NCI-H510A treated with DMSO at 0.1 percent for 48 hours (cell line): ENCODE measurements around the gene EDIL3.
"Not testable (repeated sequence)": the region's sequence is repeated elsewhere in the genome, so short reads cannot be mapped to it uniquely, and the experiment has no call there.

Source experiments
- DNase-seq: peaks from one replicate; lab custom pipeline; 2025; lab: John Stamatoyannopoulos, UW

The EDIL3 gene

DNA sequence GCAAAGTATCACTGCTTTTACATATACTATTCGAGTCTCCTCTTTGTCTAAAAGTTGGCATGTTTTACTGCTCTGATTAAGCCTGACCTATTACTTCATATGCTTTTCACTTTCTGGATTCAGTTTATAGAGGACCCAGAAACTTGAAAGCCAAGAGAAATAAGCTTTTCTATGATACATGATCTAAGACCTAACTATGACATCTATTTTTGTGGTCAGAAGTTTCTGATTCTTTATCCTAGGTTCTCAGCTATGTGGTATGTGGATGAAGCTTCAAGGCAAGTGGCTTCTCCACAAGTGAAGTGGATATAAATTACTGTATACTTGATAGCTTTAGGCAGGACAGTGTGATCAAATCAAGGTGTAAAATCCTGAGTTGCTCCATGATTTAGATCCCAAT is 6.3 kb downstream of the EDIL3 start:
- no peak for DNase-seq

DNA sequence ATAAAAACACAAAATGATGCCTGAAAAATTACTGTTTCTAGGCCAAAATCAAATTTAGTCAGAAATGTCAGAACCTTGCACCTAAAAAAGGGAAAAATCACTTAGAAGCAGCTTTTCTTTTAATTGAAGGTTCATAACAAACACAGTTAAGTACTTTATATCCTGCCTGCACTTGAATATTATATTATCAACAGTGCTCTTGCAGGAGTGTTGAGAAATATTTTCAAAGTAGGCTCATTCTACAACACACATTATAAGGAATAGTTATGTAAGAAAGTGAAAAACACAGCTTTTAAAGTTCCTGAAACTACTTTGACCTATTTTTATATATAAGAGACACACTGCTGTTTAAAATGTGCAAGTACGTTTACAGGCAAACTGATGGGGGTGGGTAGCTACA is 8.3 kb downstream of the EDIL3 start:
- no peak for DNase-seq

DNA sequence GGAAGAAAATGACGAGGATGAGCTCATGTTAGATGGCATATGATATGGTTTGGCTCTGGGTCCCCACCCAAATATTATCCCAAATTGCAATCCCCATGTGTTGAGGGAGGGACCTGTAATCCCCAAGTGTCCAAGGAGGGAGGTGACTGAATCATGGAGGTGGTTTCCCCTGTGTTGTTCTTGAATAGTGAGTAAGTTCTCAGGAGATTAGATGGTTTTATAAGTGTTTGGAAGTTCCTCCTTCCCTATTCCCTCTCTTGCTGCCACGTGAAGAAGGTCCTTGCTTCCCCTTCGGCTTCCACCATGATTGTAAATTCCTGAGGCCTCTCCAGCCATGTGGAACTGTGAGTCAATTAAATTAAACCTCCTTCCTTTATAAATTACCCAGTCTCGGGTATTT is 10.1 kb downstream of the EDIL3 start:
- DNase-seq: no peak

DNA sequence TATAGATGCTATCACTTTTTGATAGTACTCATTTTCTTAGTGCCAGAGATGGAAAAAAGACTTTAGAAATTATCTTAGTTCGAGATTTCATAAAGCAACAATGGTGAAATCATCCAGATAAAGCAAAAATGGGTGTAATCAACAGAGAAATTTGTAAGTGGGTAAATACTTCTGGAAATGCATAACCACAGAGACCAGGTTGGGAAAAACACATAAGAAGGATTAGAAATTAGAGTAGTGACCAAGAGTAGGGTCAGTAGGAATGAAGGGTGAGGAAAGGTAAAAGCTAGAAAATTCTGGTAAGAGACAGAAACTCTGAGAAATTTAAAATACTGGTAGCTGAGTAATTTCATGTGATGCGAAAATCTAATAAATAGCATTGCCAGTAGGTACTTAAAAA is 11.2 kb downstream of the EDIL3 start:
- DNase-seq: no peak

DNA sequence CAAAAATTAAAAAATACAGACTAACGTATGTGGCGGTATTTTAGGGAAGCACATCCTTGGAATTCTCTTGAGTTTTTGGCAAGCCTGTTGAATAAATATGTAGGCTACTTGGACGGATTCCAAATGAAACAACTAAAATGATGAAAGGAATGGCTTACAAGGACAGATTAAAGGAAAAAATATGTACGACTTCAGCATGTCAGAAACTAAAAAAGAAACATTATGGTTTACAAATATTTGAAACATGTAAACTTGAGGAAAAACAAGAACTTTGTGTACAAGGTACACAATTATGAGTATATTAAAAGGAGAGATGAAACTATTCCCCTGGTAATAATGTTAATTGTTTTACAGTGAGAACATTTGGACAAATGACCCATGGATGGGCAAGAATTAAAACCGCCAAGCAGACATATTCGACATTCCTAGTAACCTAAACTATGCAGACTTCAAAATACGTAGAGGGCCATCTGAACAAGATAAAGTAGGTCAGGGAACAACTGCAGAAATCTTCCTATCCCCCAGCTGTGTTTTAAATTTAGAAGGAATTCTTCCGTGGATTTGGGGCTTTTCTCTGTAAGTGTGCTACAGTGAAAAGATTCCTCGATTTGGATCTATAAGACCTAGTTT is 12.5 kb downstream of the EDIL3 start:
- DNase-seq: no peak

DNA sequence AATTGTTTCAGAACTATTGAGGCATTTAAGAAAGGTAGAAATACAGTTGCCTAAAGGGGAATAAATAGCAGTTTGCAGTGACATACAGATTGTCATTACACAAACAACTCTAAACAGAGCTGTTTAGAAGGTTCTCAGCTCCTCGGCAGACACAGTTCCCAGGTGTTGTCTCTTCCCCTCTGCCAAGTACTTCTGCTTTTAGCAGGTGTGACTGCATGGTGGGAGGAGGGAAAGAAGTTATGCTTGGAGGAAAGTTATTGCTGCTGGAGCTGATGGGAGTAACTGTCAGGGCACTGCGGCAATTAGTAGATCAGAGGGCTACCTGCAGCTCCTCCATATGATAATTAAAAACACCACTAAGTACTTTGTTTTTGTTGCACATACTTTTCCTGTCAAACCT is 14.5 kb downstream of the EDIL3 start:
- DNase-seq: peak; percentile 42

DNA sequence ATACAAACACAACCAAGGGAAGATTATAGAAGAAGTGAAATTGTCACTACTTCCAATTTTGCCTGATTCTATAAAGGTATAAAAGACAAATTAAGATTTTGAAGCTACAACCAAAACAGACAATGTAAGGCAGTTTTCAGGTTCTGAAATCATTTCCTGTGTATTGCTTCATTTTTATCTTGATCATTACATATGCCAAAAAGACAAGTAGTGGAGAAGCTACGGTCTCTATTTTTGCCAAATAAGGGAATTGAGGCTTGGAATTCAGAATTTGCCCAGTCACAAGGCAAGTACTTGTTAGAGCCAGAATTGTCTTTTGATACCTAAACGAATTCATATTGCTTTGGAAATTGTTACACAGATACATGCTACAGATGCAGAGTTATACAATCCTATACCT is 20.6 kb downstream of the EDIL3 start:
- DNase-seq: no peak

DNA sequence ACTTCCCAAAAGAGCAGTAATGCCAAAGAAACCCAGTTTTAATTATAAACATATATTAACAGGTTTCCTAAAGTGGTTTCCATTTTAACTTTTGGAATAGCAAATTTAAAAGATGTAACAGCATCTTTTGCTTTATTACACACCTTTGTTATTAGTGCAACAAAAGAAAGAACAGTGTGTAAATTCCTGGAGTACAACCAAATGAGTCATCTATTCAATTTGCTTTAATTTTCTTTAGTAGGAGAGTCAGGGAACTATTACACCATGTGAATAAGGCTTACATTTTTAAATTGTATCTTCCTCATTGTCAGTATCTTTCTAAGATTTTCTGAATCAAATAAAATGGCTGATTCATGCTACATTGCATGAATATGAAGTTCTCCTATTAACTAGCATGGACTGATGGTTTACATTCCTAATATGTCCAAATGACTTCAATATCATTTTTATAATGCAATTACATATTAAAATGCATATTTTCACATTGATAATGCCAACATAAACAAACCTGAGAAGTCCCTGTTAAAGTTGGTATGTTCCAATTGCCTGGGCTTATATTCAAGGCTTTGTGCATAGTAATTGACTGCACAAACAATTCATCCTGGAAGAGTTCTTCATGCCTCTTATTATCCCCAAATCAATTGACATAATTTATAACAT is 22.5 kb downstream of the EDIL3 start:
- DNase-seq: no peak

DNA sequence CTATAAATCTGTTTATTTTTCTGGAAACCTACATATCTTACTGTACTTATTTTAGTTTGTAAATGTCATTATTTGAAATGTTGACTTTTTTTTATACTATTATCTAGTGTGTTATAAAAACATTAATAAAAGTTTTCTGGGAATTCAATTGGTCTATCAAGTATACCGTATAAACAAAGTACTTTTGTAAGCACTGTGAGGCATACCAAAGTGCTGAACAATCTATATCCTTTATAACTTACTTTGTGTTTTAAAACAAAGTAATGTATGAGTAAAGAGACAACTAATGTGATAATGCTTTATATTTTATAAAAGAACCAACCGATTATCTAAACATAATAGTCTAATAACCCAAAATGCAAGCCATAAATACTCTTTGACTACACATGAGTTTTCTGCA is 23.1 kb downstream of the EDIL3 start:
- DNase-seq: no peak

DNA sequence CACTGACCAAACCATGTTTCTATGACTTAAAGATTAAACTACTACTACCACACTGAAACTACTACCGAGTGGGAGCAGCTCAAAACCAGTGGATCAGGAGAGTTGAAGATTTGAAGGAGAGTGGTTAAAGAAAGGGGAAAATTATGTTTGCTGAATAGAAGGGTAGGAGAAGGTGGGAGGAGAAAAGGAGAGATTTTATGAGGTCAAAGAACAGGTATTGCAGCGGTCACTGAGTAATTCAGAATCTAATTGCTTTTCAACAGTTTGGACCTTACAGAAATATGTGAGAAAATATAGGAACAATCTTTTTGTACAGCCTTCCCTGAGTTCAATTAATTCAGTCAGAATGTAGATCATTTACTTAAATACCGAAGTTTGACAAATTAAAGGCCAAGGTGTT is 24.6 kb downstream of the EDIL3 start:
- DNase-seq: no peak

DNA sequence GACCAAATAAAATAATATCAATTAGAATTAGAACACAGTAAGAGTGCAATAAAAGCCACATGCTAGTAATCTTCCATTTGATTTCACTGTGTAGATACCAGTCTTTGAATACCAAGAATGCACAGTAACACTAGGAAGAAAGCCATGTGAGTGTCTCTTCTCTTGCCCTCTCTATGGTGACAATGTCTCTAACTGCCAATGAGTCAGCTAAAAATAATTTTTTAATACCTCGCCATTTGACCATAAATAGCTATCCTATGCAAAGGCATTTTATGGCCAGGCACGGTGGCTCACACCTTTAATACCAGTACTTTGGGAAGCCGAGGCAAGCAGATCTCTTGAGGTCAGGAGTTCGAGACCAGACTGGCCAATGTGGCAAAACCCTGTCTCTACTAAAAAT is 30.6 kb downstream of the EDIL3 start:
- no peak for DNase-seq

DNA sequence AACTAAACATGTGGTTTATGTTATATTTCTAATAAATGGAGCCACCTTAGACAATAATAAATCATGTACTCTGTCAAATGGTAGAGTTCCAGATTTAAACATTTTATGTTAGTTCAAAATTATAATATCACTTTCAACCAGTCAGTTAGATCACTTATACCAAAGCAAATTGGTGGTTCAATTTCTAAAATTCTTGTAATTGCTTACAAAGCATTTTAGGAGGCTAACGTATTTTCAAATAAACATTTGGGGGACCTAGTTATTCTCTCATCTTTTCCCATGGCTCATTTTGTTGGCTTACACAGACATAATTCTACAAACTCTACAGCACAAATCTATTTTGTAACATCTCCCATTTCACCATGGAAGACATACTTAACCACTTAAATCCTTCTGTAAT is 39.9 kb downstream of the EDIL3 start:
- DNase-seq: no peak

DNA sequence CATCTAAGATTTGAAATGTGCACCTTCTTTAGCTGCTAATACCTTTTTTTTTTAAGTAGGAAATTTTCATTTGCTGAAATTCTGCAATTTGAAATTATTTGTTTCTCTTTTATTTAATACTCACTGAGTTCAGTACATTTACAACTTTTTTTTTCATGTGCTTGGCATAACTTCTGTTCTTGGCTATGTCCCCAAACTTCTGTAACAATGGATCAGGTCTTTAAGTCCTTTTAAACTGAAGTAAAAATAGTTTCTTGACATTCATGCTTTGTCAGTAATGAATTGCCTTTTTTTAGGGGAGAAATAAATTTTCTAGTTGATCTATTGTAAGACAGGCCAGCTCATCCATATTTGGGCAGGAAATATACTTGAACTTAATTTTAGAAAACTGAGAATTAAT is 41.5 kb downstream of the EDIL3 start:
- DNase-seq: no peak

DNA sequence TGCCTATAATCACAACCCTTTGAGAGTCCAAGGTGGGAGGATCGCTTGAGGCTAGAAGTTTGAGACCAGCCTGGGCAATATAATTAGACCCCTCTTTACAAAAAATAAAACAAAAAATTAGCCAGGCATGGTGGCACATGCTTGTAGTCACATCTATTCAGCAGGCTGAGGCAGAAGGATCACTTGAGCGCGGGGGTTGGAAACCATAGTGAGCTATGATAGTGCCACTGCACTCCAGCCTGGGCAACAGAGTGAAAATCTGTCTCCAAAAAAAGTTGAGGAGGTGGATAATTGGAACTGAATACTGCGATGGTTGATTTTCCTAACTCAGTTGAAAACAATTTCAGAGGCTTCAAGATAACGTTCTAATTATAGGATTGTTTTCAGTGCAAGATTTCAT is 52.6 kb downstream of the EDIL3 start:
- DNase-seq: no peak

DNA sequence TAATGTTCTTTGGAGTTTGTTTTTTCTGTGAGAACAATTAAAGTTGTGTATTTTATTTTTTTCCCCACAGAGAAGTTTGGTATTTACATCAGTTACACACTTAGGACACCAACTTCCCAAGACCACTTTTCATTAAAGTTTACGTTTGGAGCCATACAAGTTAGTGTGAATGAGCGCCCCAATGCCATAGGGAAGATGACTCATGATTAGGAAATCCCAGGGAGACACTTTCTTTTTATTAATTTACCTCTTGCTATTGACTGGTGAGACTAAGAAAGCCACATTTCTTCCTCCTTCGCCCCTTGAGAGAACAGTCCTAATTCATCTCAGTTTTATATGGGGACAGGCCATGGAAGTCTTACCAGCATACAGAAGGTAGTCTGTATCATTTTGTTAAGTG is 57.1 kb downstream of the EDIL3 start:
- no peak for DNase-seq

DNA sequence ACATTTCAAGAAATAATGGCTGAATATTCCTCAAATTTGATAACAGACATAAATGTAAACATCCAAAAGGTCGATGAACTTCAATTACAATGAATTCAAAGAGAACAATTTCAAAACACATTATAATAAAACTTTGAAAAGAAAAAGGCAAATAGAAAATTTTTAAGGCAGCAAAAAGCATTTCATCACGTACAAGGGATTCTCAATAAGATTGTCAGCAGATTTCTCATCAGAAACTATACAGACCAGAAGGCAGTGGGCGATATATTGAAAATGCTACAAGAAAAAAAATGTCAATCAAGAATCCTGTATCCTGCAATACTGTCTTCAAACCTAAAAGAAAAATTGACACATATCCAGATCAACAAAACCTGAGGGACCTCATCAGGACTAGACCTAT is 62.0 kb downstream of the EDIL3 start:
- no peak for DNase-seq

DNA sequence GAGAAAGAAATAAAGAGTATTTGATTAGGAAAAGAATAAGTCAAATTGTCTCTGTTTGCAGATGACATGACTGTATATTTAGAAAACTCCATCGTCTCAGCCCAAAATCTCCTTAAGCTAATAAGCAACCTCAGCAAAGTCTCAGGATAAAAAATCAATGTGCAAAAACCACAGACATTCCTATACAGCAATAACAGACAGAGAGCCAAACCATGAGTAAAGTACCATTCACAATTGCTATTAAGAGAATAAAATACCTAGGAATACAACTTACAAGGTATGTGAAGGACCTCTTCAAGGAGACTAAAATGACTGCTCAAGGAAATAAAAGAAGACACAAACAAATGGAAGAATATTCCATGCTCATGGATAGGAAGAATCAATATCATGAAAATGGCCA is 66.9 kb downstream of the EDIL3 start:
- DNase-seq: not testable (repeated sequence)

DNA sequence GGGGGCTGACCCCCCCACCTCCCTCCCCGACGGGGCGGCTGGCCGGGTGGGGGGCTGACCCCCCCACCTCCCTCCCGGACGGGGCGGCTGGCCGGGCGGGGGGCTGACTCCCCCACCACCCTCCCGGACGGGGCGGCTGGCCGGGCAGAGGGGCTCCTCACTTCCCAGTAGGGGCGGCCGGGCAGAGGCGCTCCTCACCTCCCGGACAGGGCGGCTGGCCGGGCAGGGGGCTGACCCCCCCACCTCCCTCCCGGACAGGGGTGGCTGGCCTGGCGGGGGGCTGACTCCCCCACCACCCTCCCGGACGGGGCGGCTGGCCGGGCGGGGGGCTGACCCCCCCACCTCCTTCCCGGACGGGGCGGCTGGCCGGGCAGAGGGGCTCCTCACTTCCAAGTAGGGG is 72.4 kb downstream of the EDIL3 start:
- not testable (repeated sequence) for DNase-seq

DNA sequence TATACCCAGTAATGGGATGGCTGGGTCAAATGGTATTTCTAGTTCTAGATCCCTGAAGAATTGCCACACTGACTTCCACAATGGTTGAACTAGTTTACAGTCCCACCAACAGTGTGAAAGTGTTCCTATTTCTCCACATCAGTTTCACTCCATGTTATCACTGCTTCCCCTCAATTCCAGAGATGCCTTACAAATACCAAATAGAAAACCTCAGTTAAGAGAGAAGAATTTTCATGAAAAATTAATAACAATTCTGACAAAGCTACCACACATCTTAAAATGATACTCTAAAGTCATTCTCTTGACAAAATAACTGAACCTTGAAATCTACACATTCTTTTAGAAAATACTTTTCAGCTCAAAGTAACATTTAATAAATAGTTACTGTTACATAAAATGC is 74.8 kb downstream of the EDIL3 start:
- DNase-seq: not testable (repeated sequence)

DNA sequence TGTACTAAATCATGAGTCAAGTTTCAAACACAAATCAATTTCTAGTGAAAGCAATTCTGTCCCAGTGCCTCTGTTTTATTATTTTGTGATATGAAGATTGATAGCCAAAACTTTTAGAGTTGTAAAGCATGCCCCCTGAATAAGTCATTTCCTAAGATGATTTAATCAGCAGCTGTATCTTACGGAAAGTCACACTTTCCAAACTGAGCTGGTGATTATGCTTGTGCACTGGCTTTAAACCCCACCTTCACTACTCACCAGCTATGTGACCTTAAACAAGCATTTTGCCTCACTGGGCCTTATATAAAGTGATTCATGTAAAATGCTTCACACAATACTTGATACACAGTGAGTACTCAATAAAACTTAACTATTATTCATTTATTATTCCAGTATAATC is 78.1 kb downstream of the EDIL3 start:
- no peak for DNase-seq

DNA sequence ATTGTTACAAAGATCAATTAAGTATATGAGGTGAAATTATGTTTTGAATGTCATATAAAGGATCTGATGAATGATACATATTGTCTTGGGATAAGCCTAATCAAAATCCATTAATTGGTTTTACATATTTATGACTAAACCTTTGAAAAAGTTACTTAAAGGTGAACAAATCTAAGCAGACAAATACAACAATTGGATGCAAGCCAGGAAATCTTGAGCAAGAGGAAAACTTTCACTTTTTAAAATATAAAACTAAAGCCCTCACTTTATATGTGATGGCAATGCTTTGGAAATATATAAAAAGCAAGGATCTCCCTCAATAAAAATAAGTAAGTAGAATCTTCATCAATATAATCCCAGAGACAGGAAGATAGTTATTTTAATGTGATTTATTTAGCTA is 80.1 kb downstream of the EDIL3 start:
- no peak for DNase-seq

DNA sequence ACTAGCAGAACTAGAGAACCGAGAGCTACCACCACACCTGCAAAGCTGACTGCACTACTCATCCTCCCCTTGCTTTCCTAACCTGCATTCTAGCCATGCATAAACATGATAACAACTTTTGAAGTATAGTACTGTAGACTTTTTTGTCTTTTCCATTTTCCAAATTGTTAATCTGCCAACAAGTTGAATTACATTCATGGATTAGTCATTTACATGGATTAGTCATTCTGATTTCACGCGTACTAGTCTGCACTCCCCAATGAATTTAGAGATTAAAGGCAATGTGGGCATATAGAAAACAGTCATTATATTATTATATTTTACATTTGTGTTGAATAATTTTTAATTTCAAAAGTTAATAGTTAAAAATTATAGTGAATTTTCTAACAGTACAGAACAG is 81.4 kb downstream of the EDIL3 start:
- no peak for DNase-seq

DNA sequence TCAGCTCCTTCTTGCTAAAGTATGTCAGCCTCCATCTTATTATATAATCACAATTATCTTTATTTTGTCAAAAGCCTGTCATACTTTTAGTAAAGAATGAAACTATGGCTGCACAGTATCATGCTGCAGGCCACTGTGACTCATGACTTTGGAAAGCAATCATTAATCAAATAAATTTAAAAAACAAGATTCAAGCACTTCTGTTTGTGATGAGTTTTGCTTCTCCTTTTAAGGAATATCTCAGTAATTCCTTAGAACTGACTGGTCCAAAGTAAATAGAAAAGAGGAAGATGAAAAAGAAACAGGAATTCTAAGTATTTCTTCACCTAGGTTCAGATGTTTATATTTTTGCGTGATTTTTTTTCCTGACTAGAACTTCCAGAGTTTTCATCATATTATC is 83.1 kb downstream of the EDIL3 start:
- no peak for DNase-seq

DNA sequence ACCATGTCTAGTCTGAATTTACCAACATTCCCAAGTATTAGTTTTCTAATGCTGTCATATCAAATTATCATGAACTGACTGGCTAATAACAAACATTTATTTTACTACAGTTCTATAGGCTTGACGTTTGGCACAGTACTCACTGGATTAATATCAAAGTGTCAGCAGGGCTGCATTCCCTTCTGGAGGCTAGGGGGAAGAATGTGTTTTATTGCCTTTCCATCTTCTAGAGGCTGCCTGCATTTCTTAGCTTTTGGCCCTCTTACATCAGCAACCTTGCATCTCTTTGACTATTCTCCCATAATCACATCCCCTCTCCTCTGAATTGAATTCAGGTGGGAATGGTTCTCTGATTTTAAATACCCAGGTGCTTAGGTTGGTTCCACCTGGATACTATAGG is 84.7 kb downstream of the EDIL3 start:
- no peak for DNase-seq
